Spinal cord (tissue), 10 donors: ENCODE data around the gene PTPRG. TPM values are rescaled to one million over a fixed set of nuclear protein-coding genes. Genes with fewer than 3 reads are reported as not detected.
A peak's percentile ranks its signal among the peaks of the same experiment; 100 is the strongest.

Source experiments
- DNase-seq, 6 donors: peaks; one replicate each; pipeline versions ENCODE4 v3.0.0 to v3.0.0-alpha.2; 2013 to 2015; ENCODE audit warnings: low spot score in 6 of 6, low read depth in 4 of 6
- H3K27ac ChIP-seq: one replicate; pipeline ENCODE4 v1.5.1; 2013; ENCODE audit warnings: low read depth, low read length, control low read depth
- H3K27me3 ChIP-seq: one replicate; pipeline ENCODE4 v1.6.1; 2013; ENCODE audit warnings: low read length; ENCODE audit not compliant: control insufficient read depth, insufficient read depth
- H3K36me3 ChIP-seq: one replicate; pipeline ENCODE4 v1.6.1; 2013; ENCODE audit warnings: low read length; ENCODE audit not compliant: control insufficient read depth, insufficient read depth
- H3K4me1 ChIP-seq: one replicate; pipeline ENCODE4 v1.6.1; 2013; ENCODE audit warnings: low read length; ENCODE audit not compliant: control insufficient read depth, insufficient read depth
- H3K4me3 ChIP-seq: one replicate; pipeline ENCODE4 v1.5.1; 2013; ENCODE audit warnings: low read depth, low read length, control low read depth
- H3K9me3 ChIP-seq: one replicate; pipeline ENCODE4 v1.6.1; 2013; ENCODE audit warnings: low read length; ENCODE audit not compliant: control insufficient read depth, insufficient read depth
- WGBS: methylation state at CpG from one replicate; pipeline ENCODE4 v1.1.5; 2013; ENCODE audit warnings: missing lambda C conversion rate; ENCODE audit not compliant: insufficient coverage; 5-methylcytosine and 5-hydroxymethylcytosine counted together
- polyA plus RNA-seq, 2 donors: library from polyadenylated mRNA; unstranded; fragments of 120-200 nt; gene quantifications; one replicate each; pipeline ENCODE4 v1.2.1, GENCODE V29; 2013; ENCODE audit not compliant: insufficient read length in 2 of 2
- total RNA-seq, 2 donors: library from RNA; depleted of rRNA in 1 of 2; stranded (reverse); fragments of 120-200 nt in 1 of 2; fragments of >200 nt in 1 of 2; gene quantifications; one replicate each; pipeline versions ENCODE4 v1.2.3 to v1.2.4, GENCODE V29; 2013 to 2014
- donor health status: healthy.

Gene PTPRG
- total and polyA plus RNA-seq, 4 donors, result 29.2 to 106 (median 60.2) TPM

DNA sequence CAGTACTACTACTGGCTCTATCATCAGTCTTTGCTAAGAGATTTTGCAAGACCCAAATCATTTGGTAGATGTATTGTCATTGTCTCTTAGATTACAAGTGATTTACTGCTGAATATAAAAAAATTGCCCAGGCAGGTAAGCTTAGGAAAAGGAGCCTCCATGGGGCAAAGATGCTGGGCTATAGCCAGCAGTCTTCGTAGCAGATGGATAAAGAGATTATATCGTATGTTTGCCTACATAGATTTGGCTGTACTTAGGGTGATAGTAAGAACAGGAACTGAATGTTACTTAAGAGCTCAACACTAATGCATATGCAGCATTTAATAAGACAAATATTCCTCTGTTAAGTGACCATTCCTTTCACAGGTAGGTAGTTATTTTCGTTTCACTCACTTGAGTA, 48.9 kb downstream of the PTPRG start:
- Histone ChIP-seq H3K27me3 (no peaks in the 10 kb centered on the region), H3K9me3 (no peaks in the 10 kb centered on the region), H3K27ac (no peak overlapping the region), H3K4me1 (no peaks in the 10 kb centered on the region), H3K4me3 (no peak overlapping the region), H3K36me3 (peaks cover 4% of the 10 kb centered on the region)
- DNase-seq, result no peak
- 90% methylated on average over 2 of the region's 3 CpGs for WGBS

- Histone ChIP-seq H3K4me1 (peaks cover 4% of the 10 kb centered on the region), H3K4me3 (no peak overlapping the region), H3K27me3 (no peaks in the 10 kb centered on the region), H3K27ac (no peak overlapping the region), H3K9me3 (no peaks in the 10 kb centered on the region), H3K36me3 (no peaks in the 10 kb centered on the region)
- WGBS, result 87% methylated on average over 11 of the region's 13 CpGs
- DNase-seq, result peak in 1 of 6 donors; percentile 62
These were observed 51.1 kb downstream of the PTPRG start for GRCh38 chr3:61612211-61613194.

DNA sequence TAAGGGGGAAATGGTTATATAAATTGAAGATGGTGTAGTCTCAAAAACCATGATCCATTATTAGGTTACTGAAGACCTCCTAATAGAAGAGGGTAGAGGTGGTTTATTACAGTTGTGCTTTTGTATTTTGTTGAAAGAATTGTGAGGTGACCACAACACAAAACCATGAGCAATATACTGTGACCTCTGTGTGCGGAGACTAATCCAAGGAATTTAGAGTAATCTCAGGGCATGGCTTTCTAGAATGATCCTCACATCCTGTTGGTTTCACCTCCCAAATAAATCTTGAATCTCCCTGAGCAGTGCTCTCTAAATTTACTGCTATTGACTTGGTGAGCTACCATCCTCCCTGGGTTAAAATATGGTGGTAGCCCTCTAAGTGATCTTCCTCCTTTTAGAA, 52.3 kb downstream of the PTPRG start:
- no peaks in the 10 kb centered on the region for H3K36me3 ChIP-seq
- peaks cover 4% of the 10 kb centered on the region for H3K4me1 ChIP-seq
- DNase-seq, result no peak
- H3K27me3 ChIP-seq, result no peaks in the 10 kb centered on the region
- no peak overlapping the region for H3K4me3 ChIP-seq
- H3K27ac ChIP-seq, result no peak overlapping the region
- H3K9me3 ChIP-seq, result no peaks in the 10 kb centered on the region
- WGBS, result no CpG with 5 or more reads among the region's 1 CpG

DNA sequence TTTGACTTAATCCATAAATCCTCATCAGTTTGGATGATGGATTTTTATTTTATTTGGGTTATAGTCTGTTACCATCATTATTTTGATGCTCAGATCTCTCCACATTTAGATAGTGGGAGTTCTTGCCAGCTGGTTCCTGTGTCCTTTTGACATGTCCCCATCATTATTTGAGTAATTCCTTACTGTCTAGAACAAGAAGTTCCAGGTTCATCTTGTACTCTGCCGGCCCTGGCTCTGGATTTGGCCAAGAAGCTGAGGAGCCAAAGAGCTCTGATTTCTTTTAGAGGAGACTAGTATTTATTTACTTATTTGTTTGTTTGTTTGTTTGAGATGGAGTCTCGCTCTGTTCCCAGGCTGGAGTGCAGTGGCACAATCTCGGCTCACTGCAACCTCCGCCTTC, 54.3 kb downstream of the PTPRG start:
- H3K27ac ChIP-seq, result no peak overlapping the region
- no peaks in the 10 kb centered on the region for H3K36me3 ChIP-seq
- no peak overlapping the region for H3K4me3 ChIP-seq
- 100% methylated on average over 1 of the region's 4 CpGs for WGBS
- no peaks in the 10 kb centered on the region for H3K27me3 ChIP-seq
- no peak for DNase-seq
- H3K4me1 ChIP-seq, result peaks cover 7% of the 10 kb centered on the region
- H3K9me3 ChIP-seq, result no peaks in the 10 kb centered on the region

DNA sequence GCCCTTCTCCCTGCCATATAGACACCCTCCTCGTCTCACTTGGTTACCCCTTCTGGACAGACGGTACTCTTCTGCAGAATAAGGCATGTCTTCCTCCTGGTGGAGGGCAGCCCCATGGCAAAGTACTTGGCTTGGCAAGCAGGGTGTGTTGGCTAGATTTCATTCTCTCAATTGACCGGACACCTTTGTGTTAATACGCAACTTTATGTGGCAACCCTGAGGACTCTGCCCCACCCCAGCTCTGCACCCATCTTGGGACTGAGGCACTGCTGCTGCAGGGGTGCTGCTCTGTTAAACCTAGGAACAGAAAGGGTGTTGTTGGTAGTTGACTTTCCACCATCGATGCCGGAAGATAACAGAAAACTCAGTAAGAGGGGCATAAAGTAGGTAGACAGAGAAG, 55.2 kb downstream of the PTPRG start:
- H3K4me1 ChIP-seq, result peaks cover 7% of the 10 kb centered on the region
- H3K4me3 ChIP-seq, result no peak overlapping the region
- no peak overlapping the region for H3K27ac ChIP-seq
- H3K9me3 ChIP-seq, result no peaks in the 10 kb centered on the region
- no peaks in the 10 kb centered on the region for H3K27me3 ChIP-seq
- WGBS, result 97% methylated on average over 3 of the region's 6 CpGs
- no peaks in the 10 kb centered on the region for H3K36me3 ChIP-seq
- no peak for DNase-seq

GRCh38 chr3:61617041-61617440, 55.7 kb downstream of the PTPRG start:
- H3K9me3 ChIP-seq, result no peaks in the 10 kb centered on the region
- peaks cover 7% of the 10 kb centered on the region for H3K4me1 ChIP-seq

DNA sequence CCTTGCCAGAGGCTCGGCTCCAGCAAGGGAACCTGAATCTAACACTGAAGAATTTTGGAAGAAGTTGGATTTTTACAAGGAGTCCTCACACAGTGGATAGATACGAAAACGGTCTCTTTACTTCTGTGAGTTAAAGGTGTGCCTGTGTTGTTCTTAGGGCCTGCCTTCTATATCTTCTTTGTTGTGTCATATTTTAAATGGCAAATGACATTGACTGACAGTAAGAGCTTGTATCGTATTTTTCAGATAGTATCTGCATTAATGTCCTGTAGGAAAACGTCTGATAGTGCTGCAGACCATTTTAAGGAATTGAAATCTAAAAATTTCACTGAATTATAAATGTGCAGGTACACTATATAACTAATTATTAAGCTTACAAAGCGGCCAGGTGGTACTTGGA, 56.3 kb downstream of the PTPRG start:
- DNase-seq, result peak in 1 of 6 donors; percentile 19
- 76% methylated on average over 4 of the region's 6 CpGs for WGBS
- no peaks in the 10 kb centered on the region for H3K36me3 ChIP-seq
- no peaks in the 10 kb centered on the region for H3K27me3 ChIP-seq
- peaks cover 7% of the 10 kb centered on the region for H3K4me1 ChIP-seq
- no peak overlapping the region for H3K27ac ChIP-seq
- H3K4me3 ChIP-seq, result no peak overlapping the region
- no peaks in the 10 kb centered on the region for H3K9me3 ChIP-seq

More at GRCh38 chr3:61617041-61617440, 55.7 kb downstream of the PTPRG start:
- Histone ChIP-seq H3K36me3 (no peaks in the 10 kb centered on the region), H3K27me3 (no peaks in the 10 kb centered on the region), H3K27ac (no peak overlapping the region), H3K4me3 (no peak overlapping the region)
- DNase-seq, result no peak
- no CpG with 5 or more reads among the region's 4 CpGs for WGBS

- Histone ChIP-seq H3K36me3 (no peaks in the 10 kb centered on the region), H3K27ac (no peak overlapping the region), H3K4me3 (no peak overlapping the region), H3K27me3 (no peaks in the 10 kb centered on the region), H3K4me1 (peaks cover 7% of the 10 kb centered on the region), H3K9me3 (no peaks in the 10 kb centered on the region)
- WGBS, result no CpG with 5 or more reads among the region's 2 CpGs
- peak in 1 of 6 donors; percentile 51 for DNase-seq
These were observed 56.9 kb downstream of the PTPRG start for GRCh38 chr3:61618231-61618630.

- Histone ChIP-seq H3K27ac (no peak overlapping the region), H3K4me1 (peaks cover 7% of the 10 kb centered on the region), H3K36me3 (no peaks in the 10 kb centered on the region), H3K9me3 (no peaks in the 10 kb centered on the region), H3K4me3 (no peak overlapping the region), H3K27me3 (no peaks in the 10 kb centered on the region)
- whole genome bisulfite sequencing, result no CpG with 5 or more reads among the region's 6 CpGs
- DNase-seq, result no peak
These were observed 57.5 kb downstream of the PTPRG start for GRCh38 chr3:61618871-61619270.

DNA sequence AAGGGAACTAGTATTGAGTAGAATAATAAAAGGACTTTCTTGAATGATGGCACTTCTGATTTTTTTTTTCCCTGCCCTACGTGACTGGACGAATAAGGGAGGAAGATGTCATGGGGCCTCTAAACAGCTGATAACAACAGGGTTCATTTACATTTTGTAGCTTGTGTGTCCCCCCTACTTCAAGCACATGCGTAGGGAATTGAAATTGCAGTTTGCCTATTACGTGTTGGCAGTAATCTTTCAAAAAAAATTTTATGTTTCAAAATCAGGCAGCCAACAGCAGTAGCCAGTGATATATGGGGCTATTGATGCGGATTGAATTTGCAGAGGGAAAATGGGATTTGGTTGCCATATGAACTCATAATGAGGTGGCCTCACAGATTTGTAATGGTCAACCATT, 58.7 kb downstream of the PTPRG start:
- no peaks in the 10 kb centered on the region for H3K27me3 ChIP-seq
- WGBS, result 57% methylated on average over 1 of the region's 5 CpGs
- no peak overlapping the region for H3K27ac ChIP-seq
- H3K9me3 ChIP-seq, result peaks cover 2% of the 10 kb centered on the region
- peak in 1 of 6 donors; percentile 77 for DNase-seq
- H3K4me3 ChIP-seq, result no peak overlapping the region
- H3K36me3 ChIP-seq, result no peaks in the 10 kb centered on the region
- peaks cover 7% of the 10 kb centered on the region for H3K4me1 ChIP-seq
